Measurements from ENCODE around the gene QPCT.
"Not testable (repeated sequence)": the region's sequence is repeated elsewhere in the genome, so short reads cannot be mapped to it uniquely, and the experiment has no call there.

DNA sequence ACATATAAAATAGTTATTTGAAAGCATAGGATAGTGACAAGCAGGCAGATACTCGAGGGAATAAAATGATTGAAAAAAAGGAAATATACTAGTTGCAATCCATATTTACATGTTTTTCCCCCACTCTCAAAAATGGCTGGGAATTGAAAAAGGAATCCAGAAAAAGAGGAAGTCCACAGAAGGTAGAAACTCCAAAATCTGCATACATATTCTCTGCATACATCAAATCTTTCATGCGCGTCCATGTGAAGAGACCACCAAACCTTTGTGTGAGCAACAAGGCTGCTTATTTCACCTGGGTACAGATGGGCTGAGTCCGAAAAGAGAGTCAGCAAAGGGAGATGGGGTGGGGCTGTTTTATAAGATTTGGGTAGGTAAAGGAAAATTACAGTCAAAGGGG, 36.4 kb downstream of the QPCT start:
- TF ChIP-seq, protein P1, sequence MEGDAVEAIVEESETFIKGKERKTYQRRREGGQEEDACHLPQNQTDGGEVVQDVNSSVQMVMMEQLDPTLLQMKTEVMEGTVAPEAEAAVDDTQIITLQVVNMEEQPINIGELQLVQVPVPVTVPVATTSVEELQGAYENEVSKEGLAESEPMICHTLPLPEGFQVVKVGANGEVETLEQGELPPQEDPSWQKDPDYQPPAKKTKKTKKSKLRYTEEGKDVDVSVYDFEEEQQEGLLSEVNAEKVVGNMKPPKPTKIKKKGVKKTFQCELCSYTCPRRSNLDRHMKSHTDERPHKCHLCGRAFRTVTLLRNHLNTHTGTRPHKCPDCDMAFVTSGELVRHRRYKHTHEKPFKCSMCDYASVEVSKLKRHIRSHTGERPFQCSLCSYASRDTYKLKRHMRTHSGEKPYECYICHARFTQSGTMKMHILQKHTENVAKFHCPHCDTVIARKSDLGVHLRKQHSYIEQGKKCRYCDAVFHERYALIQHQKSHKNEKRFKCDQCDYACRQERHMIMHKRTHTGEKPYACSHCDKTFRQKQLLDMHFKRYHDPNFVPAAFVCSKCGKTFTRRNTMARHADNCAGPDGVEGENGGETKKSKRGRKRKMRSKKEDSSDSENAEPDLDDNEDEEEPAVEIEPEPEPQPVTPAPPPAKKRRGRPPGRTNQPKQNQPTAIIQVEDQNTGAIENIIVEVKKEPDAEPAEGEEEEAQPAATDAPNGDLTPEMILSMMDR (IDR thresholded peaks at IDR 0.05), result not testable (repeated sequence)
- not testable (repeated sequence) for TF ChIP-seq POLR2A (IDR thresholded peaks at IDR 0.05)

Data from heart left ventricle (tissue), 13 donors.